Activated T-cell treated with anti-CD3 and anti-CD28 coated beads, Interleukin-2, amount 50 U/mL, for 72 hours (primary cell): ENCODE results near the gene PRDM7. TPM values are rescaled to one million over a fixed set of nuclear protein-coding genes. Genes with fewer than 3 reads are reported as not detected.
A peak's percentile ranks its signal among the peaks of the same experiment; 100 is the strongest.

Source experiments
- ATAC-seq, 2 donors: fragments of 150-1000 bp; cut with Tn5 transposase; replicated peaks in 1 of 2; 2 replicates each; pipeline ENCODE4 v1.10.0; 2021; ENCODE audit warnings: moderate library complexity in 2 of 2, mild to moderate bottlenecking in 1 of 2
- DNase-seq, 2 donors: peaks; one replicate each; pipeline ENCODE4 v3.0.0; 2021 to 2022; ENCODE audit warnings: mixed read lengths in 1 of 2
- H3K27ac Mint-ChIP-seq: one replicate; pipeline ENCODE4 v1.8.0; 2022; ENCODE audit warnings: mild to moderate bottlenecking, moderate library complexity, mixed read lengths
- H3K27me3 Mint-ChIP-seq: one replicate; pipeline ENCODE4 v1.8.0; 2022; ENCODE audit warnings: low read depth, mixed read lengths
- H3K36me3 Mint-ChIP-seq, 2 donors: one replicate each; pipeline ENCODE4 v1.8.0; 2022; ENCODE audit warnings: mixed read lengths in 2 of 2, mild to moderate bottlenecking in 1 of 2; ENCODE audit not compliant: insufficient read depth in 2 of 2
- H3K4me1 Mint-ChIP-seq: one replicate; pipeline ENCODE4 v1.8.0; 2022; ENCODE audit warnings: low read depth, mixed read lengths
- H3K4me3 Mint-ChIP-seq, 2 donors: one replicate each; pipeline ENCODE4 v1.8.0; 2022; ENCODE audit warnings: mild to moderate bottlenecking in 2 of 2, mixed read lengths in 2 of 2, moderate library complexity in 2 of 2
- H3K9me3 Mint-ChIP-seq, 2 donors: one replicate each; pipeline ENCODE4 v1.8.0; 2022; ENCODE audit warnings: mixed read lengths in 2 of 2
- total RNA-seq, 2 donors: library from RNA; stranded (reverse); gene quantifications; one replicate each; pipeline ENCODE4 v1.2.3, GENCODE V29; 2022

PRDM7 gene
- total RNA-seq, 2 donors from 2014 or later, result not detected

DNA sequence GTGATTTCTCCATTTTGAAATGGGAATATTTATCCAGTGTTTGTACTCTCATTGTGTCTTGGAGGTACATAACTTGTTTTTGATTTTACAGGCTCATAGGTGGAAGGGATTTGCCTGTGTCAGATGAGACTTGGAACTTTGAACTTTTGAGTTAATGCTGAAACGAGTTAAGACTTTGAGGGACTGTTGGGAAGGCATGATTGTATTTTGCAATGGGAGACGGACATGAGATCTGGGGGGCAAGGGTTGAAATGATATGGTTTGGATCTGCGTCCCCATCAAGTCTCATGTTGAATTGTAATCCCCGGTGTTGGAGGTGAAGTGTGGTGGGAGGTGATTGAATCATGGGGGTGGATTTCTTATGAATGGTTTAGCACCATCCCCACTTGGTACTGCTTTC, 21.8 kb downstream of the PRDM7 start:
- Mint-ChIP-seq H3K4me1 (peaks cover 12% of the 10 kb centered on the region), H3K9me3 (peaks cover 12 to 16% of the 10 kb centered on the region in 2 donors), H3K36me3 (peaks cover 13 to 14% of the 10 kb centered on the region in 2 donors), H3K27ac (no peak overlapping the region), H3K4me3 (no peak overlapping the region), H3K27me3 (peaks cover 6% of the 10 kb centered on the region)
- no peak for ATAC-seq
- no peak for DNase-seq

- Mint-ChIP-seq H3K27me3 (peaks cover 3% of the 10 kb centered on the region), H3K9me3 (peaks cover 12 to 16% of the 10 kb centered on the region in 2 donors), H3K36me3 (peaks cover 13 to 14% of the 10 kb centered on the region in 2 donors), H3K4me1 (peaks cover 12% of the 10 kb centered on the region), H3K27ac (no peak overlapping the region), H3K4me3 (no peak overlapping the region)
- DNase-seq (no peak), ATAC-seq (no peak)
Observed at GRCh38 chr16:90054554-90054953, 22.6 kb downstream of the PRDM7 start.

DNA sequence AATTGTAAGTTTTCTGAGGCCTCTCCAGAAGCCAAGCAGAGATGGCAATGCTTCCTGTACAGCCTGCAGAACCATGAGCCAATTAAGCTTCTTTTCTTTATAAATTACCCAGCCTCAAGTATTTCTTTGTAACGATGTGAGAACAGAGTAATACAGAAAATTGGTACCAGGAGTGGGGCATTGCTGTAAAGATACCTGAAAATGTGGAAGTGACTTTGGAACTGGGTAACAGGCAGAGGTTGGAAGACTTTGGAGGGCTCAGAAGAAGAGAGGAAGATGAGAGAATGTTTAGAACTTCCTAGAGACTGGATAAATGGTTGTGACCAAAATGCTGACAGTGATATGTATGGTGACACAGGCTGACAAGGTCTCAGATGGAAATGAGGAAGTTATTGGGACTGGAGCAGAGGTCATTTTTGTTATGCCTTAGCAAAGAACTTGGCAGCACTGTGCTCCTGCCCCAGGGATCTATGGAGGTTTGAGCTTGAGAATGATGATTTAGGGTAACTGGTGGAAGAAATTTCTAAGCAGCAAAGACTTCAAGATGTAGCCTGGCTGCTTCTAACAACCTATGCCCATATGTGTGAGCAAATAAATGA, 23.1 kb downstream of the PRDM7 start:
- ATAC-seq, result no peak
- Mint-ChIP-seq H3K9me3 (peaks cover 12 to 16% of the 10 kb centered on the region in 2 donors), H3K36me3 (peaks cover 13 to 14% of the 10 kb centered on the region in 2 donors), H3K4me3 (no peak overlapping the region), H3K27me3 (peaks cover 2% of the 10 kb centered on the region), H3K4me1 (peaks cover 12% of the 10 kb centered on the region), H3K27ac (no peak overlapping the region)
- no peak for DNase-seq

DNA sequence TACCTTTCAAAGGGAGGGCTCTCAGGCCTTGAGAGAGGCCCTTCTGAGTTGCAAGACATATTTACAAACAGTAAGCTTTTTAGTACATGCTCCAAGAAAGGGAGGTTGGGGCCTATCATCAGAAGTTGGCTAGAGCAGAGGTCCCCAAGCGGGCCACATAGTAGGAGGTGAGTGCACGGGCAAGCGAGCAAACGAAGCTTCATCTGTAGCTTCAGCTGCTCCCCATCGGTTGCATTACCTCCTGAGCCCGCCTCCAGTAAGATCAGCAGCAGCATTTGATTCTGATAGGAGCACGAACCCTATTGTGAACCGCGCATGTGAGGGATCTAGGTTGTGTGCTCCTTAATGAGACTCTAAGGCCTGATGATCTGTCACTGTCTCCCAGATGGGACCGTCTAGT, 26.2 kb downstream of the PRDM7 start:
- no peak overlapping the region for H3K4me3 Mint-ChIP-seq
- peaks cover 12 to 16% of the 10 kb centered on the region in 2 donors for H3K9me3 Mint-ChIP-seq
- H3K4me1 Mint-ChIP-seq, result peaks cover 9% of the 10 kb centered on the region
- peaks cover 14% of the 10 kb centered on the region for H3K27me3 Mint-ChIP-seq
- no peak overlapping the region for H3K27ac Mint-ChIP-seq
- no peak for ATAC-seq
- peaks cover 13 to 14% of the 10 kb centered on the region in 2 donors for H3K36me3 Mint-ChIP-seq
- DNase-seq, result no peak

GRCh38 chr16:90048737-90049330, 28.3 kb downstream of the PRDM7 start:
- DNase-seq (no peak), ATAC-seq (no peak)
- H3K4me1 Mint-ChIP-seq, result peaks cover 9% of the 10 kb centered on the region
- H3K4me3 Mint-ChIP-seq, result no peak overlapping the region
- H3K36me3 Mint-ChIP-seq, result peaks cover 7% of the 10 kb centered on the region in 2 donors
- H3K27me3 Mint-ChIP-seq, result peaks cover 14% of the 10 kb centered on the region
- H3K27ac Mint-ChIP-seq, result no peak overlapping the region
- H3K9me3 Mint-ChIP-seq, result peaks cover 3 to 6% of the 10 kb centered on the region in 2 donors

DNA sequence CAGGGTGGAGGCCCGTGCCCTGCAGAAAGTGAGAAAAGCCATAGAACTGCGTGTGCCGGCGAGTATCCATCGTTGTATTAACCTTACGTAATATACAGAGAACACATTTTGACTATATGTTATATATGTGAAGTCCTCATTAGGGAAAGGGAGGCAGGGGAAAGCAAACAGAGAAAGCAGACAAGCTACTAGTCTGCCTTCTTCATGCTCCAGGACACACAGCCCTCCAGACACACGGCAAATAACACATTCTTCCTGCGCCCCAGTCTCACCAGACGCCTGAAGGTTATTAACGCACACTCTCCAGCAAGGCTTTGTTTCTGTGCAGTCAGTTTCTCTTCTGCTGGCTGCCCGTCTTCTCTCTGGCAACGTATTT, 28.8 kb downstream of the PRDM7 start:
- H3K9me3 Mint-ChIP-seq, result peaks cover under 1 to 4% of the 10 kb centered on the region in 2 donors
- no peak for DNase-seq
- H3K27ac Mint-ChIP-seq, result no peak overlapping the region
- H3K36me3 Mint-ChIP-seq, result peaks cover 5% of the 10 kb centered on the region in 2 donors
- peak overlapping the region; percentile 13 to 32 for H3K4me3 Mint-ChIP-seq
- H3K27me3 Mint-ChIP-seq, result peaks cover 14% of the 10 kb centered on the region
- peak; percentile 22 to 27 for ATAC-seq
- peaks cover 9% of the 10 kb centered on the region for H3K4me1 Mint-ChIP-seq

- Mint-ChIP-seq H3K4me3 (peak overlapping the region; percentile 13 to 32), H3K36me3 (peaks cover 0 to 2% of the 10 kb centered on the region in 2 donors), H3K27ac (no peak overlapping the region), H3K27me3 (peaks cover 14% of the 10 kb centered on the region), H3K9me3 (no peaks in the 10 kb centered on the region), H3K4me1 (peaks cover 9% of the 10 kb centered on the region)
- DNase-seq (no peak), ATAC-seq (peak; percentile 28 to 39)
Observed at GRCh38 chr16:90047714-90048346, 29.3 kb downstream of the PRDM7 start.

- Mint-ChIP-seq H3K4me1 (peaks cover 9% of the 10 kb centered on the region), H3K27ac (no peak overlapping the region), H3K27me3 (peaks cover 14% of the 10 kb centered on the region), H3K9me3 (no peaks in the 10 kb centered on the region), H3K36me3 (peaks cover 0 to 2% of the 10 kb centered on the region in 2 donors), H3K4me3 (peak overlapping the region in 1 of 2 donors; percentile 43)
- ATAC-seq, result peak; percentile 45 to 55
- no peak for DNase-seq
Observed at GRCh38 chr16:90046971-90047713, 30.0 kb downstream of the PRDM7 start.

DNA sequence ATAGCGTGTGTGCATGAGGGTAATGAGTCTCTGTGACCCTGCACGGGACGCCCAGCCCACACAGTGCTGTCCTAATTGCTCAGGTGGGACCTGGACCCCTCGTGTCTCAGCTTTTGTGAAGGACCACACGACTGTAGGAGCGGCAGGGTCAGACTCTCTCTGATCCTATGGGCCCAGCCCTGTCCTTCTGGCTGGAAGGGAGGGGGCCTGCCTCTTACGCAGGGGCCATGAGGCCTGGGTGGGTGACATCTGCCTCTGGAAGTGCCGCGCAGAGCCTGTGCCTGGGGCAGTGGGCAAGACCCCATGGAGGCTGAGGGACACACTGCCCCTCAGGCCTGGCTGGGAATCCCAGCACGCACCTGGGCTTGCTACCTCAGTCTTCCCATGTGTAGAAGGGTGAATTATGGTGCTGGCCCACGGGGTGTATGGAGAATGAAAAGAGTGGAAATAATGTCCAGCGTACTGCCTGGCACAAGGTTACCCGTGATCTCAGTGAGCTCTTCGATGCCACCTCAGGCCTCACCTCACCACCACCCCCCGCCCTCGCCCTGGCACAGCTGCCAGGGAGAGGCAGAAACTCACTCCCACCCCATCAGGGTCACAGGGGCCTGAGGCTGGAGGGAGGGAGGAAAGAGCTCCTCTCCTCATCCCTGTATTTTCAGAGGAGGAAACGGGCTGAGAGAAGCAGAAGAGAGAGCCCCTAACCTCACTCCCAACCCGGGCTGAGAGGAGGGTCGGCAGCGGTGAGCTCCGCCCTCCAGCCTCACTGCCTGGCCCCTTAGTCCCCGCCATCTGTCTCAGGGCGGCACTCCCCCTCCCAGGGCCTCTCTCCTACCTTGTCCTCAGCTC, 30.8 kb downstream of the PRDM7 start:
- Mint-ChIP-seq H3K36me3 (peaks cover 0 to 2% of the 10 kb centered on the region in 2 donors), H3K4me3 (peak overlapping the region; percentile 22 to 43), H3K9me3 (no peaks in the 10 kb centered on the region), H3K27ac (no peak overlapping the region), H3K27me3 (peaks cover 14% of the 10 kb centered on the region), H3K4me1 (peaks cover 9% of the 10 kb centered on the region)
- ATAC-seq (no peak), DNase-seq (no peak)

DNA sequence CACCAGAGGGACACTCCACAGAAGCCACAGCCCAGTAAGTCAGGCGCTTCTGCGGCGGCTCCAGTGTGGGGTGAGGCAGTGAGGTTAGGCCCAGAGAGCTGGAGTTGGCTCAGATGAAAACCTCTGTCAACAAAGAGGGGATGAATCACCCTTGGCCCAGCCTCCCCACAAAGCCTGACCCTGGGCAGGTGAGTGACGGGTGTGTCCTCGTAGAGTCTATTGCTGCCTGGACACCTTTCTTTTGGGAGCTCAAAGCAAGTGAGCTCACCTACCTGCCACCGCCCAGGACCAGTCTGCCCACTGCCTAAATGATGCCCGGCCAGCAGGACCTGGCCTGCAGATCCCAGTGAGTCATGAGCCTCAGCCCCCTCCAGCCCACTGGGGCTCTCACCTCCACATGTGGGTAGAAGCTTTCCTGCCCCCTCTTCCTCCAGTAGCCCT, 33.0 kb downstream of the PRDM7 start:
- no peak overlapping the region for H3K4me3 Mint-ChIP-seq
- peak; percentile 20 to 32 for ATAC-seq
- H3K36me3 Mint-ChIP-seq, result peaks cover 0 to 2% of the 10 kb centered on the region in 2 donors
- peaks cover 13% of the 10 kb centered on the region for H3K27me3 Mint-ChIP-seq
- peaks cover 9% of the 10 kb centered on the region for H3K4me1 Mint-ChIP-seq
- no peaks in the 10 kb centered on the region for H3K9me3 Mint-ChIP-seq
- H3K27ac Mint-ChIP-seq, result no peak overlapping the region
- DNase-seq, result no peak

- H3K27me3 Mint-ChIP-seq, result peaks cover 7% of the 10 kb centered on the region
Observed at GRCh38 chr16:90043526-90043925, 33.6 kb downstream of the PRDM7 start.

DNA sequence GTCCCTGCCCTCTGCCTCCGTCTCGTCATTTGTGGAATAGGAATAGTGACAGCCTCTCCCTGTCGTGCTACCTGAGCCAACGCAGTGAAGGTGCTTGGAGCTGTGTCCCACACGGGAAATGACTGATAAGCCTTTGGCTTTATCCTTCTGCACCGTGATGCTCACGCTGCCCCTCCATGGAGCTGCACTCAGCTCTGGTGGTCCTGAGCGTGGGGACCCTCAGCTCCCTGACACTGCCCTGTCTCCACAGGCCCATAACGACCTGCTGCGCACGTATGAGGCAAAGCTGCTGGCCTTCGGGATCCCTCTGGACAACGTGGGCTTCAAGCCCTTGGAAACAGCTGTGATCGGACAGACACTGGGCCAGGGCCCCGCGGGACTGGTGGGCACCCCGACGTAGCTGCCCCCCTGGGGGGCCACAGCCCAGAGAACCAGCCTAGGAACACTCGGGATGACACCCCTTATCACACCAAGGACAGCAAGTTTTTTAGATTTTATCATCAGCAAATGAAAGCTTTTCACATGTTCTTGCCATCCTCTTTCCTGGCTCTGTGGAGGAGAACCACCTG, 34.1 kb downstream of the PRDM7 start:
- peaks cover 0 to 2% of the 10 kb centered on the region in 2 donors for H3K36me3 Mint-ChIP-seq
- ATAC-seq (no peak), DNase-seq (no peak)
- H3K27me3 Mint-ChIP-seq, result peaks cover 7% of the 10 kb centered on the region
- H3K4me3 Mint-ChIP-seq, result no peak overlapping the region
- H3K27ac Mint-ChIP-seq, result no peak overlapping the region
- peaks cover 9% of the 10 kb centered on the region for H3K4me1 Mint-ChIP-seq
- no peaks in the 10 kb centered on the region for H3K9me3 Mint-ChIP-seq

More at GRCh38 chr16:90043526-90043925, 33.6 kb downstream of the PRDM7 start:
- H3K9me3 Mint-ChIP-seq, result no peaks in the 10 kb centered on the region
- DNase-seq (no peak), ATAC-seq (no peak)
- no peak overlapping the region for H3K27ac Mint-ChIP-seq
- peaks cover 0 to 2% of the 10 kb centered on the region in 2 donors for H3K36me3 Mint-ChIP-seq
- no peak overlapping the region for H3K4me3 Mint-ChIP-seq
- H3K4me1 Mint-ChIP-seq, result peaks cover 9% of the 10 kb centered on the region
